ENCODE data around the gene MRPS27.

Gene MRPS27

DNA sequence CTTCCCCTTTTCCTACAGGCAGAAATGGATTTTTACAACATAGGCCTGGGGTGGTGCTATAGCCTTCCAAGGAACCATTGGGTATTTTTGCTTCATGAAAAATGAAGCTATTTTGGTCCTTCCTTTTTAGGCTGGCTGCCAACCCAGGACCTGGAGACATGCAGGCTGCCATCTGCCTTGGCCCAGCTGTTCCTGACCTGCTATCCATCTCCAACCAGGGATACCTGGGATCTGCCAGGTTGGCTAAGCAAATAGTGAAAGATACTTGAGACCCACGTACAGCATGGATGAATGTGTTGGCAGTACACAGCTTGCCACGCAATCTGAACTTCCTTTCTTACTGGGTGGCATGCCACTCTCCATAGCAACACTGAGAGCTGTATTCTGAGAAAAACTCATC is 31.1 kb downstream of the MRPS27 start:
- Histone ChIP-seq H3K4me3 (replicated peaks; ENCODE audit: insufficient read depth, low read length) (no peak overlapping the region), H3K27me3 (ENCODE audit: insufficient read depth, poor library complexity, severe bottlenecking) (no peaks in the 10 kb centered on the region), H3K27ac (replicated peaks) (no peak overlapping the region)
- TF ChIP-seq, protein P1, sequence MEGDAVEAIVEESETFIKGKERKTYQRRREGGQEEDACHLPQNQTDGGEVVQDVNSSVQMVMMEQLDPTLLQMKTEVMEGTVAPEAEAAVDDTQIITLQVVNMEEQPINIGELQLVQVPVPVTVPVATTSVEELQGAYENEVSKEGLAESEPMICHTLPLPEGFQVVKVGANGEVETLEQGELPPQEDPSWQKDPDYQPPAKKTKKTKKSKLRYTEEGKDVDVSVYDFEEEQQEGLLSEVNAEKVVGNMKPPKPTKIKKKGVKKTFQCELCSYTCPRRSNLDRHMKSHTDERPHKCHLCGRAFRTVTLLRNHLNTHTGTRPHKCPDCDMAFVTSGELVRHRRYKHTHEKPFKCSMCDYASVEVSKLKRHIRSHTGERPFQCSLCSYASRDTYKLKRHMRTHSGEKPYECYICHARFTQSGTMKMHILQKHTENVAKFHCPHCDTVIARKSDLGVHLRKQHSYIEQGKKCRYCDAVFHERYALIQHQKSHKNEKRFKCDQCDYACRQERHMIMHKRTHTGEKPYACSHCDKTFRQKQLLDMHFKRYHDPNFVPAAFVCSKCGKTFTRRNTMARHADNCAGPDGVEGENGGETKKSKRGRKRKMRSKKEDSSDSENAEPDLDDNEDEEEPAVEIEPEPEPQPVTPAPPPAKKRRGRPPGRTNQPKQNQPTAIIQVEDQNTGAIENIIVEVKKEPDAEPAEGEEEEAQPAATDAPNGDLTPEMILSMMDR (IDR thresholded peaks at IDR 0.05; ENCODE audit: insufficient read depth, low read length) = no peak
- TF ChIP-seq GABPA (IDR thresholded peaks at IDR 0.05; ENCODE audit: low read depth) (no peak), POLR2AphosphoS5 (IDR thresholded peaks at IDR 0.05; ENCODE audit: low read depth) (no peak), SPI1 (IDR thresholded peaks at IDR 0.05; ENCODE audit: borderline replicate concordance, low read depth) (no peak)
- TF ChIP-seq, protein P2, sequence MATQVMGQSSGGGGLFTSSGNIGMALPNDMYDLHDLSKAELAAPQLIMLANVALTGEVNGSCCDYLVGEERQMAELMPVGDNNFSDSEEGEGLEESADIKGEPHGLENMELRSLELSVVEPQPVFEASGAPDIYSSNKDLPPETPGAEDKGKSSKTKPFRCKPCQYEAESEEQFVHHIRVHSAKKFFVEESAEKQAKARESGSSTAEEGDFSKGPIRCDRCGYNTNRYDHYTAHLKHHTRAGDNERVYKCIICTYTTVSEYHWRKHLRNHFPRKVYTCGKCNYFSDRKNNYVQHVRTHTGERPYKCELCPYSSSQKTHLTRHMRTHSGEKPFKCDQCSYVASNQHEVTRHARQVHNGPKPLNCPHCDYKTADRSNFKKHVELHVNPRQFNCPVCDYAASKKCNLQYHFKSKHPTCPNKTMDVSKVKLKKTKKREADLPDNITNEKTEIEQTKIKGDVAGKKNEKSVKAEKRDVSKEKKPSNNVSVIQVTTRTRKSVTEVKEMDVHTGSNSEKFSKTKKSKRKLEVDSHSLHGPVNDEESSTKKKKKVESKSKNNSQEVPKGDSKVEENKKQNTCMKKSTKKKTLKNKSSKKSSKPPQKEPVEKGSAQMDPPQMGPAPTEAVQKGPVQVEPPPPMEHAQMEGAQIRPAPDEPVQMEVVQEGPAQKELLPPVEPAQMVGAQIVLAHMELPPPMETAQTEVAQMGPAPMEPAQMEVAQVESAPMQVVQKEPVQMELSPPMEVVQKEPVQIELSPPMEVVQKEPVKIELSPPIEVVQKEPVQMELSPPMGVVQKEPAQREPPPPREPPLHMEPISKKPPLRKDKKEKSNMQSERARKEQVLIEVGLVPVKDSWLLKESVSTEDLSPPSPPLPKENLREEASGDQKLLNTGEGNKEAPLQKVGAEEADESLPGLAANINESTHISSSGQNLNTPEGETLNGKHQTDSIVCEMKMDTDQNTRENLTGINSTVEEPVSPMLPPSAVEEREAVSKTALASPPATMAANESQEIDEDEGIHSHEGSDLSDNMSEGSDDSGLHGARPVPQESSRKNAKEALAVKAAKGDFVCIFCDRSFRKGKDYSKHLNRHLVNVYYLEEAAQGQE (IDR thresholded peaks at IDR 0.05; ENCODE audit: insufficient replicate concordance, low read depth) = no peak
- DNase-seq (ENCODE audit: low read depth in 1 of 2, low spot score in 1 of 2) = no peak

DNA sequence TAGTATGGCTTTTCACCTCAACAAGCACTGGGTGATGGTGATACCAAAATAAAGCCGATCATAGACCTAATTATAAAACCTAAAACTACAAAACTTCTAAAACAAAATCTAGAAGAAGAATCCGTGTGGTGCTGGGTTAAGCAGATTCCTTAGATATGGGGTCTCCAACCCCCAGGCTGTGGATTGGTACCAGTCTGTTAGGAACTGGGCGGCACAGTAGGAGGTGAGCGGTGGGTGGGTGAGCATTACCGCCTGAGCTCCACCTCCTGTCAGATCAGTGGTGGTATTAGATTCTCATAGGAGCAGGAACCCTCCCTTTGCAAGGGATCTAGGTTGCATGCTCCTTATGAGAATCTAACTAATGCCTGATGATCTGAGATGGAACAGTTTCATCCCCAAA is 33.2 kb downstream of the MRPS27 start:
- DNase-seq (ENCODE audit: low read depth in 1 of 2, low spot score in 1 of 2) = no peak
- H3K4me3 ChIP-seq (replicated peaks; ENCODE audit: insufficient read depth, low read length) = no peak overlapping the region
- no peak overlapping the region for H3K27ac ChIP-seq (replicated peaks)
- H3K27me3 ChIP-seq (ENCODE audit: insufficient read depth, poor library complexity, severe bottlenecking) = no peaks in the 10 kb centered on the region
- TF ChIP-seq GABPA (IDR thresholded peaks at IDR 0.05; ENCODE audit: low read depth) (no peak), SPI1 (IDR thresholded peaks at IDR 0.05; ENCODE audit: borderline replicate concordance, low read depth) (no peak), POLR2AphosphoS5 (IDR thresholded peaks at IDR 0.05; ENCODE audit: low read depth) (no peak)
- TF ChIP-seq, protein P1 (IDR thresholded peaks at IDR 0.05; ENCODE audit: insufficient read depth, low read length) = no peak
- TF ChIP-seq, protein P2 (IDR thresholded peaks at IDR 0.05; ENCODE audit: insufficient replicate concordance, low read depth) = no peak

DNA sequence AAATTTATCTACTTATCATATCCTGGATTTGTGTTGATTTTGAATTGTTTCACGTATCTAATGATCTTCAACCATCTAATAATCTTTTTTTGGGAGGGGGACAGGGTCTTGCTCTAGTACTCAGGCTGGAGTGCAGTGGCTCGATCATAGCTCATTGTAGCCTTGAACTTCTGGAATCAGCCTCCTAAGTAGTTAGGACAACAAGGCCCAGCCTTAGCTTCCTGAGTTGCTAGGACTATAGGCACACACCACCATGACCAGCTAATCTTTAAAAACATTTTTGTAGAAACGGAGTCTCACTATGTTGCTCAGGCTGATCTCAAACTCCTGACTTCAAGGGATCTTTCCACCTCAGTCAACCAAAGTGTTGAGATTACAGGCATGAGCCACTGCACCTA is 34.6 kb downstream of the MRPS27 start:
- TF ChIP-seq, protein P2 (IDR thresholded peaks at IDR 0.05; ENCODE audit: insufficient replicate concordance, low read depth) = no peak
- TF ChIP-seq, protein P1 (IDR thresholded peaks at IDR 0.05; ENCODE audit: insufficient read depth, low read length) = no peak
- TF ChIP-seq POLR2AphosphoS5 (IDR thresholded peaks at IDR 0.05; ENCODE audit: low read depth) (no peak), SPI1 (IDR thresholded peaks at IDR 0.05; ENCODE audit: borderline replicate concordance, low read depth) (no peak), GABPA (IDR thresholded peaks at IDR 0.05; ENCODE audit: low read depth) (no peak)
- DNase-seq (ENCODE audit: low read depth in 1 of 2, low spot score in 1 of 2) = no peak
- H3K4me3 ChIP-seq (replicated peaks; ENCODE audit: insufficient read depth, low read length) = no peak overlapping the region
- no peak overlapping the region for H3K27ac ChIP-seq (replicated peaks)
- no peaks in the 10 kb centered on the region for H3K27me3 ChIP-seq (ENCODE audit: insufficient read depth, poor library complexity, severe bottlenecking)
